HepG2 (cell line): ENCODE results near the gene ARPC5. TPM values are rescaled to one million over a fixed set of nuclear protein-coding genes. Genes with fewer than 3 reads are reported as not detected.

ENCODE experiments used
- SMC3 ChIP-seq: IDR thresholded peaks from 2 replicates; pipeline ENCODE4 v1.6.1; 2011; ENCODE audit warnings: low read length, improper control_type of control experiment
- TEAD3 ChIP-seq: optimal IDR thresholded peaks from 2 replicates; pipeline ENCODE3; 2016; ENCODE audit warnings: borderline replicate concordance
- ZBTB40 ChIP-seq, 2 experiments: fragments of 450-650 bp in 1 of 2; sonication (generic) in 1 of 2; formaldehyde crosslinking in 1 of 2; IDR thresholded peaks; 2 replicates each; pipeline versions ENCODE4 v1.6.1 to v1.8.0; 2016 to 2022; ENCODE audit warnings: antibody characterized with exemption in 1 of 2, mild to moderate bottlenecking in 1 of 2, missing genetic modification reagents in 1 of 2
- ZNF138 ChIP-seq: sonication (generic); formaldehyde crosslinking; IDR thresholded peaks from 2 replicates; pipeline ENCODE4 v1.5.0; 2020; ENCODE audit warnings: mild to moderate bottlenecking, low read depth, missing genetic modification reagents
- ZNF629 ChIP-seq: sonication (generic); formaldehyde crosslinking; conservative IDR thresholded peaks from 2 replicates; pipeline ENCODE4 v1.5.0; 2020; ENCODE audit warnings: missing genetic modification reagents
- polyA plus RNA-seq, 8 experiments: library from polyadenylated mRNA; depleted of rRNA in 3 of 8; stranded (reverse) in 7 of 8; unstranded in 1 of 8; fragments of >200 nt; fragmentation: Illumina TruSeq in 4 of 8; extraction: Trizol in 4 of 8; gene quantifications; 2 replicates each; pipeline versions ENCODE4 v1.2.1 to v1.2.3, GENCODE V29; 2011 to 2016; ENCODE audit warnings: low read depth in 4 of 8, missing spikeins in 1 of 8, mixed read lengths in 1 of 8; ENCODE audit not compliant: insufficient read depth in 1 of 8
- total RNA-seq, 5 experiments: library from RNA; depleted of rRNA; stranded (reverse); fragments of >200 nt; fragmentation: Illumina TruSeq; extraction: Trizol; gene quantifications; 2 replicates each; pipeline ENCODE4 v1.2.3, GENCODE V29; 2016; ENCODE audit warnings: low read depth in 1 of 5
- TF ChIP-seq, protein P1 (sequence below): sonication (generic); formaldehyde crosslinking; IDR thresholded peaks from 2 replicates; pipeline ENCODE4 v1.5.0; 2020; ENCODE audit warnings: mild to moderate bottlenecking, missing genetic modification reagents

The ARPC5 gene
- total and polyA plus RNA-seq, 2 of the 13 experiments (the other 11 are each of a cell fraction or from before 2014, with no cell fraction given): 48.4 to 106 TPM

DNA sequence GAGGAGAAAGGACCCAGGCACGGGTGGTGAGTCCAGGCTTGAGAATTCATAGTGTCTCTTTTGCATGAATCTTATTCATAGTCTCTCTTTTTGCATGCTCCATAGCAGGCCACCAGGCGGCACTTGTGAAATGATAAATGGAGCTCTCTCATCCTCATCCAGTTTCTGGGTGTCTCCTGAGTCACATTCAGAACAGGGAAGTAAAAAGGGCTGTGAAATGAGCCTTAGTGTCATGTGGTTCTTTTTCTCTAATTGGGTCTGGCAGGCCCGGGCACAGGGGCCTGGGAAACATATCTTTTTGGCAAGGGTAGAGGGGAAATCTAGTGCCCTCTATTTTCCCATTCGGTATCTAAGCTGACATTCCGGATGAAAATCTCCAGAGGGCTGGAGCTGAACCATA lies 26.3 kb downstream of the ARPC5 start (continued):
- peak; percentile 63 for TF ChIP-seq SMC3
- TF ChIP-seq, protein P1, sequence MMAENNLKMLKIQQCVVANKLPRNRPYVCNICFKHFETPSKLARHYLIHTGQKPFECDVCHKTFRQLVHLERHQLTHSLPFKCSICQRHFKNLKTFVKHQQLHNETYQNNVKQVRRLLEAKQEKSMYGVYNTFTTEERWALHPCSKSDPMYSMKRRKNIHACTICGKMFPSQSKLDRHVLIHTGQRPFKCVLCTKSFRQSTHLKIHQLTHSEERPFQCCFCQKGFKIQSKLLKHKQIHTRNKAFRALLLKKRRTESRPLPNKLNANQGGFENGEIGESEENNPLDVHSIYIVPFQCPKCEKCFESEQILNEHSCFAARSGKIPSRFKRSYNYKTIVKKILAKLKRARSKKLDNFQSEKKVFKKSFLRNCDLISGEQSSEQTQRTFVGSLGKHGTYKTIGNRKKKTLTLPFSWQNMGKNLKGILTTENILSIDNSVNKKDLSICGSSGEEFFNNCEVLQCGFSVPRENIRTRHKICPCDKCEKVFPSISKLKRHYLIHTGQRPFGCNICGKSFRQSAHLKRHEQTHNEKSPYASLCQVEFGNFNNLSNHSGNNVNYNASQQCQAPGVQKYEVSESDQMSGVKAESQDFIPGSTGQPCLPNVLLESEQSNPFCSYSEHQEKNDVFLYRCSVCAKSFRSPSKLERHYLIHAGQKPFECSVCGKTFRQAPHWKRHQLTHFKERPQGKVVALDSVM (CRISPR knock-in tag): no peak
- TF ChIP-seq ZBTB40 (IDR thresholded peaks at IDR 0.05): no peak
- no peak for TF ChIP-seq ZBTB40 (CRISPR knock-in tag; IDR thresholded peaks at IDR 0.05)
- no peak for TF ChIP-seq TEAD3 (CRISPR knock-in tag)
- no peak for TF ChIP-seq ZNF629 (CRISPR knock-in tag)
- TF ChIP-seq ZNF138: no peak
- TF ChIP-seq, all 625 proteins: peak for 4
